Motor neuron (in vitro differentiated cells): ENCODE measurements around the gene DOCK4. TPM values are rescaled to one million over a fixed set of nuclear protein-coding genes. Genes with fewer than 3 reads are reported as not detected.
A peak's percentile ranks its signal among the peaks of the same experiment; 100 is the strongest.

ENCODE experiments used
- ATAC-seq, 8 experiments: fragments of 200-7000 bp; cut with Tn5 transposase; replicated peaks in 6 of 8; 2 replicates each; pipeline ENCODE4 v1.8.0; 2021; ENCODE audit warnings: mild to moderate bottlenecking in 8 of 8, moderate library complexity in 8 of 8
- H3K27ac ChIP-seq, 2 donors: fragments of 250-450 bp; sonication (Bioruptor Pico); 2 replicates each; pipeline ENCODE4 v1.9.0; 2021; ENCODE audit warnings: antibody characterized with exemption in 2 of 2, mild to moderate bottlenecking in 2 of 2, moderate library complexity in 1 of 2
- H3K4me1 ChIP-seq, 2 donors: fragments of 250-450 bp; sonication (Bioruptor Pico); replicated peaks in 1 of 2; 2 replicates each; pipeline ENCODE4 v1.6.1; 2021; ENCODE audit warnings: antibody characterized with exemption in 2 of 2, mild to moderate bottlenecking in 2 of 2, moderate library complexity in 1 of 2
- H3K4me3 ChIP-seq, 5 donors: fragments of 250-450 bp; sonication (Bioruptor Pico); 2 replicates each; pipeline ENCODE4 v1.9.0; 2021; ENCODE audit warnings: antibody characterized with exemption in 5 of 5, mild to moderate bottlenecking in 5 of 5, moderate library complexity in 4 of 5
- WGBS, 10 experiments: fragments of 450-650 bp; shearing (Covaris generic); methylation state at CpG; one replicate each; pipeline ENCODE4 v1.0.0; 2022; 5-methylcytosine and 5-hydroxymethylcytosine counted together
- in situ Hi-C, 9 experiments: fragments of 400-800 bp; cut with MboI; loops; one replicate each; pipeline ENCODE4 v1.15.0; 2021; ENCODE audit warnings: low sequenced_read_pairs in 9 of 9, low pct_unique_long_range_greater_than_20kb in 2 of 9; ENCODE audit not compliant: unreplicated experiment in 9 of 9
- total RNA-seq, 8 experiments: library from RNA; unstranded; fragments of 300-600 nt; gene quantifications; 2 replicates each; pipeline versions ENCODE4 v1.2.3 to v1.2.4, GENCODE V29; 2022

DOCK4 gene
- total RNA-seq, 8 experiments from 2014 or later = 8.1 to 27.3 (median 20.6) TPM

DNA sequence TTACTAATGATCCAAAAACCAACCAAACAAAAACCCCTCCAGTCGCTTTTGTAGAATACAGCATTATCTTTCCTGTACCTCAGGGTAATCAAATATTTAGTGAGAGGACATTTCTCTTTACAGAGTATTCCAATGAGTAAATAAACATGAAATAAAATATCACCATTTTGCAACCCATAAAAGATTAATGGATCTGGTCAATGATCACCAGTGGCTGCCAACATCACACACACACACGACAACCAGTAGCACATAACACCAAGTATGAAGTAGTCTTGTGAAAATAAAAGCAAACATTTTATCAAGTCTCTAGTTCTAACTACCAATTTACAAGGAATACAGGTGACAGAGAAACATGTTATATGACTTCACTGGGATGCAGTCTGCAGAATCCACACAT lies 455.3 kb downstream of the DOCK4 start:
- Histone ChIP-seq H3K4me3 (no peak overlapping the region), H3K4me1 (no peaks in the 10 kb centered on the region), H3K27ac (no peak overlapping the region)
- in situ Hi-C loops = loop anchor here in 5 of 9 experiments (25.0 kb wide), 4 partner anchors 111 to 1961 kb away; no protein-coding TSS in a partner anchor
- 57 to 100% (median 90%) methylated on average over 1 to 2 of the region's 2 CpGs; no CpG with 5 or more reads in 2 of the 10 experiments for WGBS, 10 experiments
- no peak for ATAC-seq

DNA sequence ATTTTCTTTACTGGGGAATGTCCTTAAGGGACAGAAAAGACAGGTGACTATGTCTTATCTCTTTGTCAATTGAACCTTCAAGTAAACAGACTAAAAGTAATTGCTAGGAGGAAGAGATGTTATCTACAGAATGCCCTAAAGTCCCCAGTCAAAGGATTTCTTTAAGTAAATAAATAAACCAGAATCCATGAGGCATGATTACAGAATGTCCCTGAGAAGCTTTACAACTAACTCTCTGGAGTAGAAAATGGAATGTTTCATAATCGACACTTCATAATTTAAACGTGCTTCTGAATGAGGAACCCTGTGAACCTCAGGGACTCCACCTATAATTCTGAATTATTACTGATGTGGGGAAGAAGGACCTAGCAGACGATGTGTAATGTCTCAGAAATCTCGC lies 456.0 kb downstream of the DOCK4 start:
- Histone ChIP-seq H3K4me1 (no peaks in the 10 kb centered on the region), H3K27ac (no peak overlapping the region), H3K4me3 (no peak overlapping the region)
- in situ Hi-C loops = loop anchor here in 5 of 9 experiments (25.0 kb wide), 4 partner anchors 112 to 1962 kb away; no protein-coding TSS in a partner anchor
- no peak for ATAC-seq
- 17 to 100% (median 82%) methylated on average over 1 to 4 of the region's 4 CpGs; no CpG with 5 or more reads in 3 of the 10 experiments for WGBS, 10 experiments

DNA sequence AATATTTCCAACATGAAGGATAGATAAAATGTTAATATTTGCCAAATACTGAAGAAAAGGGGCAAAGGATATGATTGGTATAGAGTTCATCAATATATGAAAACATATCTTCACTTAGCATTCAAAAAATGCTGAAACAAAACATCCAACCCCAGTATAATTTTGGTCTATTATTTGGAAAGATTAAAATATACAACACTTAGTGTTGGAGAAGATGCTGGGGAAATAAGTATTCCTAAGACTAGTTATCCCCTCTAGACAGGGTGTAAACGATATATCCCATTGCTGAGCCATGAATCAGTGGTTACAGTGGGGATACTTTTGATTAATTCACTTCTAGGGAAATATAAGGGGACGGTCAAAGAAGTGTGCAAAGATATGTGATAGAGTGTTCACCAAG lies 456.6 kb downstream of the DOCK4 start:
- Histone ChIP-seq H3K4me3 (no peak overlapping the region), H3K27ac (no peak overlapping the region), H3K4me1 (no peaks in the 10 kb centered on the region)
- in situ Hi-C loops = loop anchor here in 5 of 9 experiments (25.0 kb wide), 7 partner anchors 113 to 1963 kb away; partner anchors contain the start of gene LRRN3 (in 1 of the 5)
- WGBS, 10 experiments = 33 to 100% (median 86%) methylated on average over 1 to 2 of the region's 2 CpGs; no CpG with 5 or more reads in 5 of the 10 experiments
- no peak for ATAC-seq

DNA sequence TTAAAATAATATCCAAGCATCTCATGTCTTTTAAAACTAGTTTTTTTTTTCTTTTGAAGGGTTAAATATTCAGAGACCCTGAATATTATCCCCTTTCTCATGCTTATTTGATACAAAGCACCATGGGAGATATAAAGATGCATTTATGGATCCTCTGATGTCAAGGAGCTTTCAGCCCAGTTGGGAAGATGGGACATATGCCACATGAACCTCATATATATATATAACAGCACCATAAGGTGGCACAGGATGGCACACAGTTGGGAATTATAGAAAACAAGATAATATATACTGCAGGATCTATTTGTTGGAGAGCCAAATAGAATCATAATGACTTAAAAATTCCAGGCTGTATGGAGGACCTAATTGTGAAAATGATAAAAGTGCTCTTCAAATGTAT lies 458.5 kb downstream of the DOCK4 start:
- H3K4me1 ChIP-seq = no peaks in the 10 kb centered on the region
- H3K27ac ChIP-seq = no peak overlapping the region
- in situ Hi-C loops = loop anchor here in 2 of 9 experiments (25.0 kb wide), 3 partner anchors 410 to 660 kb away; partner anchors contain the start of gene LRRN3 (in 1 of the 2)
- no peak for ATAC-seq
- H3K4me3 ChIP-seq = no peak overlapping the region

DNA sequence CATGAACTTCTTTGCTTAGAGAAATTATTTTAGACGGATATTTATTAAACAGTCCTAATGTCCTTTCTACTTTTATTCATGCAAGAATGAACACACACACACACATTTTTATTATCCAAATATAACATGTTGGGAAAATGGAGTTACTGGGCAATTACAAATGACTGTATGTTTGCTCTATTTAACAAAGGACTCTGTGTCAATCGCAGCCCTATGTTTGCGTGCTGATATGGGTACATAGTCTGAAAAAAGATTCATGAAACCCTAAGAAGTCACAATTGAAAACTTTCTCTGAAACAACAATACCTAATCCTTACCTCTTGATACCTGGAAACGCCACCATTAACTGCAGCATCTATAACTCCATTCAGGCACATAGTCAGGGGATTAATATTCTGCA lies 459.2 kb downstream of the DOCK4 start:
- ATAC-seq = no peak
- WGBS, 10 experiments = 67 to 100% (median 89%) methylated on average over 1 to 4 of the region's 4 CpGs
- H3K27ac ChIP-seq = no peak overlapping the region
- no peaks in the 10 kb centered on the region for H3K4me1 ChIP-seq
- H3K4me3 ChIP-seq = no peak overlapping the region
- in situ Hi-C loops = loop anchor here in 2 of 9 experiments (25.0 kb wide), 3 partner anchors 410 to 660 kb away; partner anchors contain the start of gene LRRN3 (in 1 of the 2)

DNA sequence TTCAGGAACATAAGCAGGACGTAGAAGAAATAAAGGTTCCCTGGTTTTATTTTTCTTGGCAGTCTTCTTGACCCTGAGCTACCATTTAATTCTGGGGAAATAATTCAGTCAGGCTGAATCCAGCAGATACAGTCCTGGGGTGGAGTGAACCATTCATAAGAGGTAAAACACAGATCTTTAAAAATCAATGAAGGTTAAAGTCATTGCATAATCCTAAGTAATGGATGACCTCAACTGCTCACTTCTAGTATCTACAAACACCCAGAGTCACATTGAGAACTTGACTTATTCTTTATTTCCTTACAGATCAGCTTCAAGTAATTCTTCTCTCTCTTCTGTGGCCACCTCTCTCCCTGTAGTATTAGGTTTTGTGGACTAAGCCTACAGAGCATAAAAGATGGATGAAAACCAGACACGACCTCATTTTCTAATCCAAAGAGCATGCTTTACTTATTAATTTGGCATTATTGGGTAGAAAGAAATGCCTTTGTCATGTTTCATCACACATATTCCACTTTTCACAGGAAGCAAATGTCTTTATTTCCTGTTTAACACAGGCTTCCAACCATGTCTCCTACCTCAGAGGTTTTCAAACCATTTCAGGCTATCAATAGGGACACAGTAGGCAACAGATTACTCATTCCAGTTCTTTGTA lies 461.6 kb downstream of the DOCK4 start:
- no peak for ATAC-seq
- WGBS, 10 experiments = 0 to 100% (median 80%) methylated on average over 1 to 2 of the region's 2 CpGs; no CpG with 5 or more reads in 1 of the 10 experiments
- no peak overlapping the region for H3K4me3 ChIP-seq
- H3K4me1 ChIP-seq = no peaks in the 10 kb centered on the region
- no peak overlapping the region for H3K27ac ChIP-seq
- in situ Hi-C loops = loop anchor here in 2 of 9 experiments (25.0 kb wide), 3 partner anchors 407 to 657 kb away; partner anchors contain the start of gene LRRN3 (in 1 of the 2)

DNA sequence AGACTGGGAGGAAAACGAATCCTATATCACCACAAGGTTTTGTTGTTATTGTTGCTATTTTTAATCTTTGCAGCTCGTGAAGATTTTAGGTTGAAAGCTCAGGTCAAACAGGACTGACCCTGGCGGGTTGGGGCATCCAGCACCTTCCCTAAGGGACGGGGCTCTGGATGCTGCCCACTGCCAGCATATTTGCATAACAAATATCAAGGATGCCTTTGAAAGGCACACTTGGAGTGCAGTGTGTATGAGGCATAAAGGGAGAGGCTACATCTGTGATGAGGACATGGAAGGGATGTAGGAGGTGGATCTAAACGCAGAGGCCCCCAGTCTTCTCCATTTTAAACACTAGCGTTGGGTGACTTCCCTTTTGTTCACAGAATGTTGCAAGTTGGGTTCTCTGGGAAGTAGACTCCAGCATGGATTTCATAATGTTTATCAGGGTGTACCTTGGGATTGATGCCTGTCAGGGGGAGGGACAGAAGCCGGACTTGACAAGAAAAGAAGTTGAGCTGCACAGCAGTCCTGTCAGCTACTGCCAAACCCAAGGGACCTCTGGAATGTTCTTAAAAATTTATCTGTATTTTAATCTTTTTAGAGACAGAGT lies 462.9 kb downstream of the DOCK4 start:
- in situ Hi-C loops = loop anchor here in 2 of 9 experiments (25.0 kb wide), 3 partner anchors 406 to 656 kb away; partner anchors contain the start of gene LRRN3 (in 1 of the 2)
- H3K4me1 ChIP-seq = no peaks in the 10 kb centered on the region
- 21 to 92% (median 64%) methylated on average over 1 to 7 of the region's 7 CpGs for WGBS, 10 experiments
- no peak overlapping the region for H3K27ac ChIP-seq
- ATAC-seq = no peak
- no peak overlapping the region for H3K4me3 ChIP-seq

DNA sequence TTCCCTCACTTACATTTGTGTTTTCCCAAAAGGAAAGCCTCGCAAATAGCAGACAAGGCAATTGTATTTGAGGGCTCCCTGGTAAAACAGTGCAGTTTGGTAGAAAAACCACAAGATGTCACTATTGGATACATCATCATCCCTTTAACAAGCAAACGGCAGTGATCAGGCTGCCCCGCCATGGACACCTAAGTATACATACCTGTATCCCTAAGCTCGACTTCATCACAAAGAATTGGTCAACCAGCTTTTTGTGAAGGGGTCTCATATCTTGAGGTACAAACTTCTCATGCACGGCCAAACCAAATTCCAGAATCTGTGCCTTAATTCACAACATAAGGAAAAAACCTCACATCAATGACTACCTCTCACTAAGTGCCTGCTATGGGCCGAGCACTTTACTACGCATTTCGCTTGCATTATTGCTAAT lies 464.4 kb downstream of the DOCK4 start:
- in situ Hi-C loops = loop anchor here in 2 of 9 experiments (25.0 kb wide), 3 partner anchors 405 to 655 kb away; partner anchors contain the start of gene LRRN3 (in 1 of the 2)
- Histone ChIP-seq H3K4me3 (no peak overlapping the region), H3K4me1 (peaks cover 0 to under 1% of the 10 kb centered on the region in 2 donors), H3K27ac (no peak overlapping the region)
- WGBS, 10 experiments = 28 to 100% (median 34%) methylated on average over 1 to 8 of the region's 8 CpGs
- ATAC-seq = peak; percentile 62 to 84 (median 76)

DNA sequence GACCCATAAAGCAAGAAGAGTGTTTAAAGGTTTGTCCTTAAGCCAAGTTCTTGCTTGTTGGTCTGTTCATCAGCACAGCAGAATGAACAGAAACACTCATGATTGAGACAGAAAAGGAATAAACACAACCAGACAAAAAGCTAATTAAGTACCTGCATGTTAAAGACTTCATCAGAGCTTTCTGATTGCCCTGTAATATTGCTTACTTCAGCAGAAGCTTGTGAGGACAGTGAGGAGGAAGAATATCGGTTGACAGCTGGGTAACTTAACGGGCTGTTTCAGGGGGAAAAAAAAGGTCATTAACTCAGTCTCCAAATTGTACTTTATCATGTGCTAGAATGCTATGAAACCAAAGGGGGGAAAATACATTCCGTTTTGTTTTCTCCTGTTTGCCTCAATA lies 465.3 kb downstream of the DOCK4 start:
- in situ Hi-C loops = loop anchor here in 2 of 9 experiments (25.0 kb wide), 3 partner anchors 404 to 654 kb away; partner anchors contain the start of gene LRRN3 (in 1 of the 2)

DNA sequence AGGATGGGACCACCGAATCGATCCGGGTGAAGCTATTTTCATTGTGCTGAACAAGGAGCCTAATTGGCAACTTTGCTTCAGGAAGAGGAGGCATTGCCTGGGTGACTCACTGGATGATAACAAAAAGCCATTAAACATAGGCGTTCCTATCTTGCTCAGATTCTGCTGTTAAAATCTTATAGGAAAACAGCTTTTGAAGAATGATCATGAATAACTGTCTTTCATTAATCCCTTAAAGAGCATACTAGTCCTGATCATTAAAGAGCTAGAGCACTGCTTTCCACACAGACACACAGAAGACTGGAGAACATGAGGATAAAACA lies 469.7 kb downstream of the DOCK4 start:
- in situ Hi-C loops = loop anchor here in 2 of 9 experiments (10.0 to 25.0 kb wide), 4 partner anchors 242 to 649 kb away; partner anchors contain the start of gene LRRN3 (in 1 of the 2)
- ATAC-seq = peak in 4 of 8 experiments; percentile 12 to 43 (median 30)
- H3K4me3 ChIP-seq = no peak overlapping the region
- WGBS, 10 experiments = 21 to 67% (median 37%) methylated on average over 1 to 4 of the region's 4 CpGs; no CpG with 5 or more reads in 1 of the 10 experiments
- H3K27ac ChIP-seq = no peak overlapping the region
- peaks cover 0 to 12% of the 10 kb centered on the region in 2 donors for H3K4me1 ChIP-seq

More for the DNA sequence above, 465.3 kb downstream of the DOCK4 start:
- H3K4me3 ChIP-seq = no peak overlapping the region
- peaks cover 0 to 10% of the 10 kb centered on the region in 2 donors for H3K4me1 ChIP-seq
- no peak overlapping the region for H3K27ac ChIP-seq
- 79 to 100% (median 94%) methylated on average over 1 to 3 of the region's 3 CpGs; no CpG with 5 or more reads in 3 of the 10 experiments for WGBS, 10 experiments
- no peak for ATAC-seq

DNA sequence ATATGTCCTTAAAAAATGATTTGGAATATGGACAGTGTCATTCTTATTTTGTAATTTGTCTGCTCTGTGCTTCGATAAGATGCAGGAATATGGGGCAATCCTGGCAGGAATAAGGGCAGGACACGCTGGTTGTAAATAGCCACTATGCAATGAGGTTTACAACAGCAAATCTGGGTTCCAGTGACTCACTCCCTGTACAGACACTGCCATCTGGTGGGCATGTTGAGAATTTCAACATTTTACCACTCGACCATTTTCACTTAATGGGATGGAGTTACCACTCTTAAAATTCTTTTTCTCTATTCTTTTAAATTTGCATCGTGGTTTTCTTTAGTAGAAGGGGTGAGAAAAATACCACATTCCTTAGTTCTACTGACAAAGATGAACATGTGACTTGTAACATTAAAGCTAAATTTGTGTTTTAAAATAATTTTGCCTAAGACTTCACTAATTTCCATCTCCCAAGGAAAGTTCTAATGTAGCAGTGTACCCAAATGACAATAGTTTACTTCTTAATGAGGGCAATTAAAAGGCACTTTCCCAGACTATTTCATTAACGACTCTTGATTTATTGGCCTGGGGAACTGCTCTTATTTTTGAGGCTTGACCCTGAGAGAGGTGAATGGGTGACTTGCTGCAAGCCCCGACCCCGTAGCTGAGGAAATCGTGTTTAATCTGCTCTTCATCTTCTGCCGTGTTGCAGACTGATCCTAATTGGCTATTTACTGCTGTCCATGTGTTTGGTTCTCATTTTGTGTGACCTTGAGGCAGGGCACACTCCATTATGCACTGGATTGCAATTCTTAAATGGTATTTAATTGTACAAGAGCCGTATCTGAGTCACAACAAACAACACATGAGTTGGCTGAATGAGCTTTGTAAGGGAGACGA lies 470.3 kb downstream of the DOCK4 start:
- WGBS, 10 experiments = 8 to 45% (median 18%) methylated on average over 3 to 11 of the region's 11 CpGs
- ATAC-seq = peak; percentile 45 to 81 (median 72)
- in situ Hi-C loops = loop anchor here in 2 of 9 experiments (10.0 to 25.0 kb wide), 4 partner anchors 241 to 649 kb away; partner anchors contain the start of gene LRRN3 (in 1 of the 2)
- H3K4me3 ChIP-seq = no peak overlapping the region
- no peak overlapping the region for H3K27ac ChIP-seq
- H3K4me1 ChIP-seq = peaks cover 0 to 12% of the 10 kb centered on the region in 2 donors
